H1 (cell line): ENCODE data around the gene DPP10. TPM values are rescaled to one million over a fixed set of nuclear protein-coding genes. Genes with fewer than 3 reads are reported as not detected.

Experiments used
- CTCF ChIA-PET: fragments of 300-600 bp; sonication (Branson Sonifier 250); formaldehyde crosslinking; loops from one replicate; lab custom pipeline; 2021; ENCODE audit not compliant: partially characterized antibody; lab: Charles Lee
- POLR2A ChIA-PET: fragments of 300-600 bp; sonication (Branson Sonifier 250); formaldehyde crosslinking; loops from one replicate; lab custom pipeline; 2021; ENCODE audit warnings: inconsistent platforms; ENCODE audit not compliant: partially characterized antibody; lab: Charles Lee
- DNase-seq, 2 experiments: peaks; one replicate each; pipeline versions ENCODE4 v3.0.0 to v3.0.0-alpha.2; 2010 to 2022; ENCODE audit warnings: low spot score in 2 of 2, low read depth in 1 of 2, mixed read lengths in 1 of 2
- FAIRE-seq: peaks from 2 replicates; lab custom pipeline; 2011; peaks lifted over from hg19 to GRCh38; lab: Jason Lieb, UNC
- H2AFZ ChIP-seq: 2 replicates; pipeline ENCODE4 v1.8.1; 2012; ENCODE audit warnings: low read length, inconsistent platforms
- H2AK5ac ChIP-seq: 2 replicates; pipeline ENCODE4 v1.6.1; 2013; ENCODE audit warnings: low read depth, low read length
- H2BK120ac ChIP-seq: replicated peaks from 2 replicates; pipeline ENCODE3; 2013; ENCODE audit warnings: low read depth, low read length, inconsistent platforms
- H2BK12ac ChIP-seq: 2 replicates; pipeline ENCODE4 v1.6.1; 2013; ENCODE audit warnings: low read depth, low read length
- H2BK15ac ChIP-seq: 2 replicates; pipeline ENCODE4 v1.6.1; 2013; ENCODE audit warnings: low read length
- H2BK20ac ChIP-seq: 2 replicates; pipeline ENCODE4 v1.6.1; 2013; ENCODE audit warnings: low read length
- H2BK5ac ChIP-seq: 2 replicates; pipeline ENCODE4 v1.6.1; 2013; ENCODE audit warnings: low read depth, low read length
- H3K14ac ChIP-seq: 2 replicates; pipeline ENCODE4 v1.6.1; 2013; ENCODE audit warnings: inconsistent platforms; ENCODE audit not compliant: insufficient read length
- H3K18ac ChIP-seq: 2 replicates; pipeline ENCODE4 v1.6.1; 2013; ENCODE audit warnings: low read length; ENCODE audit errors: extremely low read depth
- H3K23ac ChIP-seq: 2 replicates; pipeline ENCODE4 v1.6.1; 2013; ENCODE audit warnings: inconsistent platforms; ENCODE audit not compliant: insufficient read length
- H3K23me2 ChIP-seq: 2 replicates; pipeline ENCODE4 v1.6.1; 2013; ENCODE audit warnings: low read depth, low read length
- H3K27ac ChIP-seq: 2 replicates; pipeline ENCODE4 v1.6.1; 2011; ENCODE audit warnings: low read depth, low read length, inconsistent platforms
- H3K27me3 ChIP-seq, 4 experiments: replicated peaks in 1 of 4; 1 replicate in 1 of 4; 2 replicates in 3 of 4; pipeline versions ENCODE4 v1.6.1 to v1.8.1; 2011 to 2013; ENCODE audit warnings: low read length in 3 of 4, mild to moderate bottlenecking in 3 of 4, inconsistent platforms in 2 of 4, mixed read lengths in 2 of 4, moderate library complexity in 1 of 4; ENCODE audit not compliant: control insufficient read depth in 3 of 4, insufficient read depth in 3 of 4; ENCODE audit errors: extremely low read depth in 1 of 4
- H3K36me3 ChIP-seq, 4 experiments: 2 replicates each; pipeline versions ENCODE4 v1.6.1 to v1.8.1; 2011 to 2013; ENCODE audit warnings: mild to moderate bottlenecking in 4 of 4, low read length in 3 of 4, moderate library complexity in 2 of 4, control low read depth in 1 of 4, inconsistent platforms in 1 of 4; ENCODE audit not compliant: insufficient read depth in 4 of 4, control insufficient read depth in 2 of 4
- H3K4ac ChIP-seq: replicated peaks from 2 replicates; pipeline ENCODE3; 2013; ENCODE audit warnings: low read length, low read depth, mixed read lengths, inconsistent platforms; ENCODE audit not compliant: insufficient read length
- H3K4me1 ChIP-seq, 4 experiments: replicated peaks in 1 of 4; 1 replicate in 1 of 4; 2 replicates in 3 of 4; pipeline versions ENCODE4 v1.6.1 to v1.8.1; 2011 to 2013; ENCODE audit warnings: low read length in 3 of 4, inconsistent platforms in 2 of 4, mixed read lengths in 1 of 4; ENCODE audit not compliant: insufficient read depth in 4 of 4, control insufficient read depth in 3 of 4
- H3K4me2 ChIP-seq, 2 experiments: 2 replicates each; pipeline versions ENCODE4 v1.6.1 to v1.8.1; 2011 to 2013; ENCODE audit warnings: low read depth in 2 of 2, low read length in 2 of 2, control low read depth in 1 of 2, inconsistent platforms in 1 of 2, mild to moderate bottlenecking in 1 of 2; ENCODE audit not compliant: insufficient read depth in 1 of 2
- H3K4me3 ChIP-seq, 4 experiments: fragments of 200-600, 300-600 bp in 1 of 4; sonication (generic), shearing (Covaris generic), sonication (Bioruptor Twin) in 1 of 4; 2 replicates each; pipeline versions ENCODE4 v1.5.1 to v1.8.1; 2011 to 2016; ENCODE audit warnings: low read length in 4 of 4, low read depth in 3 of 4, control low read depth in 2 of 4, inconsistent platforms in 2 of 4, mild to moderate bottlenecking in 2 of 4, mixed read lengths in 1 of 4, moderate library complexity in 1 of 4; ENCODE audit not compliant: insufficient read depth in 2 of 4; ENCODE audit errors: extremely low read depth in 1 of 4
- H3K56ac ChIP-seq: replicated peaks from 2 replicates; pipeline ENCODE3; 2013; ENCODE audit warnings: low read depth, mild to moderate bottlenecking, mixed read lengths, low read length, inconsistent platforms; ENCODE audit not compliant: insufficient read length
- H3K79me1 ChIP-seq: 2 replicates; pipeline ENCODE4 v1.6.1; 2013; ENCODE audit warnings: low read depth, low read length, control low read depth
- H3K79me2 ChIP-seq, 2 experiments: 2 replicates each; pipeline versions ENCODE4 v1.6.1 to v1.8.1; 2012 to 2013; ENCODE audit warnings: low read length in 2 of 2, mild to moderate bottlenecking in 2 of 2, inconsistent platforms in 1 of 2; ENCODE audit not compliant: insufficient read depth in 2 of 2, control insufficient read depth in 1 of 2
- H3K9ac ChIP-seq, 4 experiments: replicated peaks in 1 of 4; 1 replicate in 1 of 4; 2 replicates in 3 of 4; pipeline versions ENCODE4 v1.6.1 to v1.8.1; 2011 to 2013; ENCODE audit warnings: low read depth in 3 of 4, low read length in 3 of 4, control low read depth in 2 of 4, mild to moderate bottlenecking in 2 of 4, moderate library complexity in 2 of 4, inconsistent platforms in 1 of 4; ENCODE audit errors: extremely low read depth in 1 of 4
- H3K9me3 ChIP-seq, 2 experiments: 2 replicates each; pipeline versions ENCODE4 v1.6.1 to v1.8.1; 2012 to 2013; ENCODE audit warnings: mild to moderate bottlenecking in 2 of 2, moderate library complexity in 2 of 2, control low read depth in 1 of 2, inconsistent platforms in 1 of 2, low read depth in 1 of 2, low read length in 1 of 2, mixed read lengths in 1 of 2; ENCODE audit not compliant: insufficient read depth in 2 of 2
- H4K20me1 ChIP-seq, 2 experiments: replicated peaks in 1 of 2; 2 replicates each; pipeline versions ENCODE3 to v1.8.1; 2011 to 2013; ENCODE audit warnings: inconsistent platforms in 2 of 2, low read length in 2 of 2, mild to moderate bottlenecking in 1 of 2; ENCODE audit not compliant: insufficient read depth in 2 of 2, control insufficient read depth in 1 of 2
- H4K5ac ChIP-seq: 2 replicates; pipeline ENCODE4 v1.6.1; 2013; ENCODE audit warnings: low read length, low read depth, mixed read lengths, inconsistent platforms; ENCODE audit not compliant: insufficient read length
- H4K8ac ChIP-seq: 2 replicates; pipeline ENCODE4 v1.8.0; 2013; ENCODE audit warnings: mild to moderate bottlenecking, moderate library complexity, low read length, inconsistent platforms; ENCODE audit not compliant: insufficient read depth; ENCODE audit errors: extremely low read depth
- H4K91ac ChIP-seq: replicated peaks from 2 replicates; pipeline ENCODE3; 2013; ENCODE audit warnings: low read length, mixed read lengths, inconsistent platforms; ENCODE audit not compliant: insufficient read length
- ATF3 ChIP-seq: IDR thresholded peaks from 2 replicates; pipeline ENCODE4 v1.6.1; 2011; ENCODE audit warnings: low read depth, mild to moderate bottlenecking, low read length; ENCODE audit not compliant: insufficient read depth
- YY1 ChIP-seq: IDR thresholded peaks from 2 replicates; pipeline ENCODE4 v1.6.1; 2011; ENCODE audit warnings: low read depth, mild to moderate bottlenecking, low read length
- WGBS, 2 experiments: shearing (Covaris generic) in 1 of 2; methylation state at CpG; one replicate each; pipeline versions ENCODE4 v1.1.6 to v1.1.7; 2013 to 2015; ENCODE audit warnings: low lambda C conversion rate in 2 of 2, mixed read lengths in 2 of 2, inconsistent platforms in 1 of 2, low coverage in 1 of 2, missing lambda C conversion rate in 1 of 2; ENCODE audit not compliant: insufficient replicate concordance in 2 of 2, insufficient coverage in 1 of 2, insufficient read length in 1 of 2; ENCODE audit errors: extremely low coverage in 1 of 2, missing lambda C conversion rate in 1 of 2; 5-methylcytosine and 5-hydroxymethylcytosine counted together
- polyA plus RNA-seq, 7 experiments: library from polyadenylated mRNA; depleted of rRNA in 3 of 7; stranded (reverse) in 5 of 7; unstranded in 2 of 7; fragments of >200 nt in 5 of 7; fragments of 200-250 nt in 2 of 7; gene quantifications; 1 replicate in 5 of 7; 2 replicates in 1 of 7; 4 replicates in 1 of 7; pipeline versions ENCODE4 v1.2.1 to v1.2.3, GENCODE V29; 2011 to 2013; ENCODE audit warnings: missing spikeins in 2 of 7, mixed read lengths in 2 of 7
- total RNA-seq: library from RNA; stranded (reverse); fragmentation: NEBNext Ultra II Directional; extraction: Animal tissue kit (Norgen Biotek cat#: 25700); gene quantifications from 2 replicates; pipeline ENCODE4 v1.2.1, GENCODE V29; 2021

The DPP10 gene
- total and polyA plus RNA-seq, 2 of the 8 experiments (the other 6 are each of a cell fraction or from before 2014, with no cell fraction given), result 3.3 to 7.2 TPM

GRCh38 chr2:115771516-115771915 lies 1329.1 kb downstream of the DPP10 start:
- H2BK12ac ChIP-seq, result no peak overlapping the region
- no peak overlapping the region for H2BK5ac ChIP-seq
- no peak overlapping the region for H4K5ac ChIP-seq
- FAIRE-seq (peak; percentile 28), DNase-seq (no peak)
- POLR2A ChIA-PET, result no interaction called here
- CTCF ChIA-PET, result no interaction called here
- H3K79me2 ChIP-seq, result no peaks in the 10 kb centered on the region
- no peaks in the 10 kb centered on the region for H3K9me3 ChIP-seq
- 86% methylated on average over 3 of the region's 3 CpGs; no CpG with 5 or more reads in 1 of the 2 experiments for WGBS, 2 experiments
- H3K23me2 ChIP-seq, result no peaks in the 10 kb centered on the region
- H2BK15ac ChIP-seq, result no peak overlapping the region
- no peak overlapping the region for H3K18ac ChIP-seq
- no peaks in the 10 kb centered on the region for H3K79me1 ChIP-seq
- no peak overlapping the region for H2BK20ac ChIP-seq
- no peaks in the 10 kb centered on the region for H3K4me1 ChIP-seq
- H4K91ac ChIP-seq, result no peak overlapping the region
- H3K14ac ChIP-seq, result no peak overlapping the region
- no peak overlapping the region for H2AK5ac ChIP-seq
- no peak overlapping the region for H3K56ac ChIP-seq
- H3K4me3 ChIP-seq, result no peak overlapping the region
- H3K36me3 ChIP-seq, result no peaks in the 10 kb centered on the region
- no peak overlapping the region for H2AFZ ChIP-seq
- no peaks in the 10 kb centered on the region for H4K20me1 ChIP-seq
- no peak overlapping the region for H3K27ac ChIP-seq
- H3K4me2 ChIP-seq, result no peak overlapping the region
- no peak overlapping the region for H2BK120ac ChIP-seq
- no peak overlapping the region for H3K23ac ChIP-seq
- H3K9ac ChIP-seq, result no peak overlapping the region
- no peak overlapping the region for H3K4ac ChIP-seq
- H4K8ac ChIP-seq, result no peak overlapping the region
- H3K27me3 ChIP-seq, result no peaks in the 10 kb centered on the region
- TF ChIP-seq YY1 (no peak), ATF3 (no peak)
